SK-N-MC (cell line): ENCODE measurements around the gene HLCS.

Experiments
- DNase-seq: peaks from one replicate; pipeline ENCODE4 v3.0.0-alpha.2; 2011; ENCODE audit warnings: low read depth, low spot score
- H3K27ac ChIP-seq: fragments of 200-600 bp; sonication (generic); 2 replicates; pipeline ENCODE4 v1.5.1; 2016; ENCODE audit warnings: mixed run types
- H3K36me3 ChIP-seq: fragments of 200-600 bp; sonication (generic); 2 replicates; pipeline ENCODE4 v1.6.1; 2017; ENCODE audit warnings: antibody characterized with exemption, low read length, mixed read lengths; ENCODE audit not compliant: insufficient read depth
- H3K4me3 ChIP-seq: fragments of 200-600 bp; sonication (generic); 2 replicates; pipeline ENCODE4 v1.5.1; 2016
- H3K9ac ChIP-seq: fragments of 200-600 bp; sonication (generic); 2 replicates; pipeline ENCODE4 v1.8.0; 2017; ENCODE audit warnings: mixed run types, mixed read lengths; ENCODE audit not compliant: insufficient read length
- H3K9me3 ChIP-seq: fragments of 200-600 bp; sonication (generic); 2 replicates; pipeline ENCODE4 v1.6.1; 2017; ENCODE audit warnings: low read depth, mild to moderate bottlenecking, antibody characterized with exemption, low read length, moderate library complexity, mixed read lengths
- EZH2 ChIP-seq: fragments of 200-600 bp; sonication (generic); IDR thresholded peaks from one replicate; pipeline ENCODE4 v1.6.1; 2017; ENCODE audit warnings: antibody characterized with exemption
- FOXP2 ChIP-seq: optimal IDR thresholded peaks from 2 replicates; pipeline ENCODE3; 2011; ENCODE audit warnings: mild to moderate bottlenecking, moderate library complexity; ENCODE audit not compliant: insufficient read depth; ENCODE audit errors: extremely low read length, control extremely low read depth
- POLR2AphosphoS5 ChIP-seq: IDR thresholded peaks from 2 replicates; pipeline ENCODE4 v1.6.1; 2012; ENCODE audit warnings: mild to moderate bottlenecking, low read depth, low read length, borderline replicate concordance

Gene HLCS

DNA sequence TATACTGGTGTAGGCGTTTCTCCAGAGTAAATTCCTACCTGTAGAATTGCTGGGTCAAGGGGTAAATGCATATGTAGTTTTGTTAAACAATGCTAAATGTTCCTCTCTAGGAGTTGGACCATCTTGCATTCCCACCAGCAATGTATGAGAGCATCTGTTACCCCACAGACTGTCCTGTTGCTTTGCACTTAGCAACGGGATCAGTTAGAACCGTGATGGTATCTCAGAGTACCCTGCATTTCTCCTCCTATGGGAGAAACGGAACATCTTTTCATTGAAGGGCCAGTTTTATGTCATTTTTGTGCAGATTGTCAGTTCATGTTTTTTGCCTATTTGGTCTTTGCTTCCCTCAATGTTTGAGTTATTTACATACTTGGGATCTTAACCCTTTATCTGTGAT lies 22.1 kb upstream of the HLCS start:
- Histone ChIP-seq H3K9ac (no peak overlapping the region), H3K4me3 (no peak overlapping the region), H3K9me3 (no peaks in the 10 kb centered on the region), H3K27ac (no peak overlapping the region), H3K36me3 (no peaks in the 10 kb centered on the region)
- DNase-seq = no peak
- no peak for TF ChIP-seq POLR2AphosphoS5
- TF ChIP-seq EZH2 = no peak
- no peak for TF ChIP-seq FOXP2

DNA sequence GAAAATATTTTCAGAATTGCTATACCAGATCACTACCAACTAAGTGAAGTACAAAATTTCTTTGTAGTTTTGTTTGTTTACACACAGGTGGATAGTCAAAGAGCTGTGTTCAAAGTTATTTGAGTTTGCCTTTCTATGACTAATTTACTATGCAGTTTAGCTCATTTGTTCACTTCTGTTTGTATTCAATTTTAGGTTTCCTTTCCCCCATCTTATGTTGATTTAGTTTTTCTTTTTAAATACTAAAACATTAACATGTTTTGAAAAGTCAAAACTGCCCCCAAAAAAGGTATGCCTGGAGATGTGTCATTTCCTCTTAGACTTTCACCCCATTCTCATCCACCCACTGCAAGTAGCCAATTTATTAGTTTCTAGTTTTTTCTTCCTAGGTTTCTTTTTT lies 21.4 kb upstream of the HLCS start:
- no peak overlapping the region for H3K4me3 ChIP-seq
- H3K9ac ChIP-seq = no peak overlapping the region
- TF ChIP-seq FOXP2 = no peak
- TF ChIP-seq POLR2AphosphoS5 = no peak
- no peak for TF ChIP-seq EZH2
- no peak for DNase-seq
- H3K9me3 ChIP-seq = no peaks in the 10 kb centered on the region
- no peak overlapping the region for H3K27ac ChIP-seq
- no peaks in the 10 kb centered on the region for H3K36me3 ChIP-seq

DNA sequence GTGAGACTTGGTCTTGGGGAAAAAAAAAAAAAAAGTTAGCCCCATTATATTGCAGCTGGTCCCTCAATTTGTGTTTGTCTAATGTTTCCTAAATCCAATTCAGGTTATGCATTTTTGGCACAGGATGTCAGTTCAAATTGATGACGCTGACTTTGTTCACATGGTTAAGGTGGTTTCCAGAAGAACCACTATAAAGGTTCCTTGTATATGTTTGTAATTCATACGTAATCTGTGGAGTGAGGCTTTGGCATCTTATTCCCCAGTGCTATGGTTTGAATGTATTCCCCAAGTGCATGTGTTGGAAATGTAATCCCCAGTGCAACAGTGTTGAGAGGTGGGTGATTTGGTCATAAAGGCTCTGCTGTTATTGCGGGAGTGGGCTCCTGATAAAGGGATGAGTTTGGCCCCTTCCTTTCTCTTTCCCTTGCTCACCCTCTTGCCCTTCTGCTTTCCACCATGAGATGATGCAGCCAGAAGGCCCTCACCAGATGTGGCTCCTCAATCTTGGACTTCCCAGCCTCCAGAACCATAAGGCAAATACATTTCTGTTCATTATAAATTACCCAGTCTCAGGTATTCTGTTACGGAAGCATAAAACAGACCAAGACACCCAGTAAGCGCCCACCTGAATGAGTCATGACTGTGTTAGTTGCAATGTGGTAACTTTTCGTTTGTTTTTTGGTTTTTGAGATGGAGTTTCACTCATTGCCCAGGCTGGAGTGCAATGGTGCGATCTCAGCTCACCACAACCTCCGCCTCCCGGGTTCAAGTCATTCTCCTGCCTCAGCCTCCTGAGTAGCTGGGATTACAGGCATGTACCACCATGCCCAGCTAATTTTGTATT lies 19.5 kb upstream of the HLCS start:
- no peak for TF ChIP-seq FOXP2
- TF ChIP-seq POLR2AphosphoS5 = no peak
- TF ChIP-seq EZH2 = no peak
- no peak overlapping the region for H3K9ac ChIP-seq
- no peak overlapping the region for H3K4me3 ChIP-seq
- no peaks in the 10 kb centered on the region for H3K9me3 ChIP-seq
- H3K36me3 ChIP-seq = no peaks in the 10 kb centered on the region
- no peak overlapping the region for H3K27ac ChIP-seq
- DNase-seq = no peak

DNA sequence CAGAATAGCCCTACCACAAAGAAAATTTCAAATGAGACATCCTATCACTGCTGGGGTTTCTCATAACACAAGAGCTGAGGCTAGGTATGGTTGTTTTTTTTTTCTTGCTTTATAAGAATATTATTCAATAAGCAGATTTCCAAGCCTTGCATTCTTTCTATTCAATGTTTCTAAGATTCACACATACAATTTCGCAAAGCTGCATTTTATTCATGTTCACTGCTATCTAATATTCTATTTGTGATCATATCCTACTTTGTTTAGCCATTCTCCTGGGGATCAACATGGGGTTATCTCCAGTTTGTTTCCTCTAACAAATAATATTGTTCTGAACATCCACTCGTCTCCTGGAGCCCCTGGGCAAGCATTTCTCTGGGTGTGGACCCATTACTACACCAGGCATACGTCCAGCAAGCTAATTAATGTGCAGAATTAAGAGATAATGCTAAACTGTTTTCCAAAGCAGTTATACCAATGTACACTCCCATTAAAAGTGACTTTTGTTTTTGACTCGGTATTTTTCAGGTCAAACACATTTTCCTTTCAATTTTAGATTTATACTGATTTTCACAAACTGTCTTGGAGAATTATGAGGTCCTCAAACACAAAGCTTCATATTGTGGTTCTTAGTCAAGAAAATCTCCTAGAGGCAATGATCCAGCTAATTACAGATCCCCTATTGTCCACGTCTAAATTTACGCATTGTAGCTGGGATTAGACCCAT lies 15.7 kb upstream of the HLCS start:
- no peak overlapping the region for H3K9ac ChIP-seq
- TF ChIP-seq FOXP2 = no peak
- TF ChIP-seq EZH2 = no peak
- TF ChIP-seq POLR2AphosphoS5 = no peak
- no peaks in the 10 kb centered on the region for H3K9me3 ChIP-seq
- H3K4me3 ChIP-seq = no peak overlapping the region
- H3K27ac ChIP-seq = no peak overlapping the region
- no peak for DNase-seq
- H3K36me3 ChIP-seq = no peaks in the 10 kb centered on the region

DNA sequence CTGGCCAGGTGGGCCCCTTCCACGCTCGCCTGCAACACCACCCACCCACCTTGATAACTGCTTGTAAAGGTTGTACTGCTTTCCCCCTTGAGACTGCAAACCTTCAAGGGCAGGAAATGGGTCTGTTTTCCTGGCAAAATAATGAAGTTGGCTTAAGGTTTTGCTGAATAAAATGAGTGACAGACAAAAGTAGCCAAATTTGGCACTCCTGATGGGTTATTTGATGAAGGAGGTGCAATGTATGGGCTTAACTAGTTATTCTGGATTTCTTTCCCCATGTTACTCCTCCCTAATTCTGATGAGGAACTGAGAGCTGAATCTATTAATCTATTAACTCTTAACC lies 14.6 kb upstream of the HLCS start:
- H3K4me3 ChIP-seq = no peak overlapping the region
- no peak overlapping the region for H3K9ac ChIP-seq
- no peaks in the 10 kb centered on the region for H3K36me3 ChIP-seq
- no peak overlapping the region for H3K27ac ChIP-seq
- DNase-seq = no peak
- TF ChIP-seq POLR2AphosphoS5 = no peak
- TF ChIP-seq EZH2 = no peak
- no peak for TF ChIP-seq FOXP2
- no peaks in the 10 kb centered on the region for H3K9me3 ChIP-seq

DNA sequence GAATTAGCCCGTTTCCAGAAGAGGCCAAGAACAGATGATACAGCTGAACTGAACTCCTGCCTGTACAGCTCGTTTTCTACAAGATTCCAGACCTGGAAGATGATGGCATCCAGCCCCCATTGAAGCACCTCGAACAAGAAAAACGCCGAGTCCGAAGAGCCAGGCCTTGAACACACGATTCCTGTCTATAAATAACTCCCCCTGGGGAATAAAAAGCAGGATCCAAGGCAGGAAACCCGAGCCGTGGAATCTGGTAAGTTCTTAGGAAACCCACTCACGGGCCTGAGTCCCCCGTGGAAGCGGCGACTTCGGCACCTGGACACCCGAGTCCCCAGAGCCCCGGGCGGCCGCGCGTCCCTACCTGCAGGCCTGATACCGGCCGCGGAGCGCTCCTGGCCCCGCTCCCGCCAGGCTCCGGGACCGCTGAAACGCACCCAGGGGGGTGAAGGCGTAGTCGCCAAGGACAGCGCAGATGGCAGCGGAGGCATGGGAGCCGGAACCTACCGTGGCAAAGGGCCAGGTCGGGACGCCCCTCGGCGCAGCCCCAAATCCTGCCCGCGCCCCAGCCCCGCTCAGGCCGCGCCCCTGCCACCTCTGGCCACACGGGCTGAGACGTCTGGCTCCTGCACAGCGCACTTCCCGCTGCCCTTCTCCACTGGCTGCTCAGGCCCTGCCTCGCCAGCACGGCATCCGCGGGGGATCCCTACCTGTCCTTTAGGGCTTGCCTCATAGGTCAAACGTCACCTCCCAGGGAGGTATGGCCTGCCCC lies 14.0 kb upstream of the HLCS start:
- no peak for DNase-seq
- Histone ChIP-seq H3K4me3 (no peak overlapping the region), H3K9ac (no peak overlapping the region), H3K27ac (no peak overlapping the region), H3K36me3 (no peaks in the 10 kb centered on the region), H3K9me3 (no peaks in the 10 kb centered on the region)
- TF ChIP-seq POLR2AphosphoS5 = no peak
- no peak for TF ChIP-seq FOXP2
- no peak for TF ChIP-seq EZH2

DNA sequence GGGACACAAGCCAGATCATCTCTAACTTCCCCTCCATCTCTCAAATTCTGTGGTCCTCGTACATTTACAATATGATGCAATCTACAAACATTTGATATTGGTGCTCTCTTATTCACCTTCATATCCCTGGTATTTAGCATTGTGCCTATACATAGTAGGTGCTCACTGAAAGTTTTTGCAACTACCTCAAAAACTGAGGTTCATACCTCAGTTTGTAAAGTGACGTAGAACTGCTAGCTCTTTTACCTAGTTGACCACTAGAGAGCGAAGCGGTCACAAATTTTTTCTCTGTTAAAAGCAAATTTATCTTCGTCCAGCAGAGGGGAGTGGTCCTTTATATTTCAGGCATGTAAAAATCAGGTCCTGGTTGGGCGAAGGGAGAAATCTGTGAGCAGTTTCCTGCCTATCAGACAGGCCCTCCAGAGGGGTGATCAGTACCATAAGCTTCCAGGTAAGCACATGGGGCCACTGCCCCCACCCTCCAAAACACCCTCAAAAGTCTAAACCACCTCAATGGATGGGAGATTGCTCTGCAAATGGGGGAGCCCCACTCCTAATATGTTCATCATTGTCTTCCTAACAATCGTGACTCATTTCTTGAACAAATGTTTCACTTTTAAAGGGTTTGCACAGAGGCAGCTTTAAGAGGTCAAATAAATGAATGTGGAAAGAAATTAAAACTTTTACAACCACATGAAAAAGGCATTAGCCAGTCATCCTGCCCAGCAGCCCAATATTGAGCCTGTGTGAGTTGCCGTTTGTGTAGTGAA lies 10.6 kb upstream of the HLCS start:
- H3K27ac ChIP-seq = no peak overlapping the region
- H3K9ac ChIP-seq = no peak overlapping the region
- H3K4me3 ChIP-seq = no peak overlapping the region

DNA sequence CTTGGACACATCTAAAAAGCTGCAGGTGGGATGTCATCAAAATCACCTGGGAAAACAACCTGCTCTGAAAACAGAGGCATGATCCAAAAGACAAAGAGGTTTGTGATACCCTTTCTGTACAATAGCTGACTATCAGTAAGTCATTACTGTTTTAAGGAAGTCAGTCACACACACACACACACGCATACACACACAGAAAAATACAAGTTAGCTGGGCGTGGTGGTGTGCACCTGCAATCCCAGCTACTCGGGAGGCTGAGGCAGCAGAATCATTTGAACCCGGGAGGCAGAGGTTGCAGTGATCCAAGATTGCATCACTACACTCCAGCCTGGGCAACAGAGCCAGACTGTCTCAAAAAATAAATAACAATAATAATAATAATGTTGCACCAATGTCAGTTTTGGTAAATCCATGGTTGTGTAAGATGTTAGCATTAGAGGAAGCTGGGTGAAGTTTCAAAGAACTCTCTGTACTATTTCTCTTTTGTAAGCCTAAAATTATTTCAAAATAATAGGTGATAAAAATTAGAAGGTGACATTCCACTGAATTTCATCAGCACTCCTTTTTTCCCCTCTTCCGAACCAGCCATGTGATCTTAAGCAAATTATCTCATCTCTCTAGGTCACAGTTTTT lies 9.9 kb upstream of the HLCS start:
- TF ChIP-seq POLR2AphosphoS5 (no peak), EZH2 (no peak), FOXP2 (no peak)
- Histone ChIP-seq H3K36me3 (no peaks in the 10 kb centered on the region), H3K27ac (no peak overlapping the region), H3K4me3 (no peak overlapping the region), H3K9ac (no peak overlapping the region), H3K9me3 (no peaks in the 10 kb centered on the region)
- no peak for DNase-seq

More for the DNA sequence above, 10.6 kb upstream of the HLCS start:
- H3K36me3 ChIP-seq = no peaks in the 10 kb centered on the region
- no peak for TF ChIP-seq EZH2
- no peak for TF ChIP-seq POLR2AphosphoS5
- no peak for TF ChIP-seq FOXP2
- DNase-seq = no peak
- no peaks in the 10 kb centered on the region for H3K9me3 ChIP-seq
